SK-N-MC (cell line): ENCODE measurements around the gene CNNM2.

Source experiments
- EZH2 ChIP-seq: fragments of 200-600 bp; sonication (generic); IDR thresholded peaks from one replicate; pipeline ENCODE4 v1.6.1; 2017; ENCODE audit warnings: antibody characterized with exemption
- FOXP2 ChIP-seq: optimal IDR thresholded peaks from 2 replicates; pipeline ENCODE3; 2011; ENCODE audit warnings: mild to moderate bottlenecking, moderate library complexity; ENCODE audit not compliant: insufficient read depth; ENCODE audit errors: extremely low read length, control extremely low read depth
- POLR2AphosphoS5 ChIP-seq: IDR thresholded peaks from 2 replicates; pipeline ENCODE4 v1.6.1; 2012; ENCODE audit warnings: mild to moderate bottlenecking, low read depth, low read length, borderline replicate concordance

DNA sequence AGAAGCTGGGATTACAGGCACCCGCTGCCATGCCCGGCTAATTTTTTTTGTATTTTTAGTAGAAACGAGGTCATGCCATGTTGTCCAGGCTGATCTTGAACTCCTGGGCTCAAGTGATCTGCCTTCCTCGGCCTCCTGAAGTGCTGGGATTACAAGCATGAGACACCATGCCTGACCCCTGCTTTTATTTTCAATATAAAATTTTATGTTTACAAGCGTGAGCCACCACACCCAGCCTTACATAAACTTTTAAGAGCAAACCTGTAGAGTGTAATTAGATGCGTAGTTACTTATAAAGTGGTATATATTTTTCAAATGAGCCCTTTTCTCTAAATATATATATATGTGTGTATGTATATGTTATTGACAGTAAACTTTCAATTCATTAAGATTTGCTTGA is 8.7 kb downstream of the CNNM2 start:
- no peak for TF ChIP-seq EZH2
- no peak for TF ChIP-seq POLR2AphosphoS5
- no peak for TF ChIP-seq FOXP2
